DMS114 treated with DMSO at 0.1 percent for 48 hours (cell line): Measurements from ENCODE around the gene GRK3.

Experiments used
- DNase-seq: peaks from one replicate; lab custom pipeline; 2025; ENCODE audit not compliant: unreplicated experiment; lab: John Stamatoyannopoulos, UW

Gene GRK3

DNA sequence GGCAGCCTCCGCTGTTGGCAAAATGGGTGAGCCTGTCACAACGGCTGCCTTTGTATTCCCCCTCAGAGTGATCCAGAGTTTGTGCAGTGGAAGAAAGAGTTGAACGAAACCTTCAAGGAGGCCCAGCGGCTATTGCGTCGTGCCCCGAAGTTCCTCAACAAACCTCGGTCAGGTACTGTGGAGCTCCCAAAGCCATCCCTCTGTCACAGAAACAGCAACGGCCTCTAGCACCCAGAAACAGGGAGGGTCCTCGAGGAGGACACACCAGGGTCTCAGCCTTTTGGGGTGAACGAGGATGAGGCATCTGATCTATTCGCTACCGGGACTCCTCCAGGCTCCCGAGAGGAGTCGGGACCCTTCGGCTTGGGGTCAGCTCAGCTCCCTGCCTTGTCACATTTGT is 157.7 kb downstream of the GRK3 start:
- DNase-seq: no peak

DNA sequence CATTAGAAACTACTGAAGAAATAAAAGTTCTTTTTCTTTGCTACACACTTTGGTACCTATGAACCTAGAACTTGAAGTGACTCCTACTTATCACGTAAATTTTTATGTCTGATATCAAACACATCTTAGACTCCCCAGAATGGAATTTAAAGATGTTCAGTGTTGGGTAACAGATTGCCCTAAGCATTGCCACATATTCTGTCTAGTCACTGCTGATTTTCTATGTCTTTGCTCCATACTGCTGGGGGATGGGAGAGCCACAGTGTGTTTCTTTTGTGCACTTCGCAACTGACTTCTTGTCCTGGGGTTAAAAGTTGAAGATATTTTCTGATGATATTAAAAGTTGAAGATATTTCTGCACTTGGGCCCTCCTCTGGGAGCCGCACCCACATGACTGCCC is 158.2 kb downstream of the GRK3 start:
- no peak for DNase-seq

DNA sequence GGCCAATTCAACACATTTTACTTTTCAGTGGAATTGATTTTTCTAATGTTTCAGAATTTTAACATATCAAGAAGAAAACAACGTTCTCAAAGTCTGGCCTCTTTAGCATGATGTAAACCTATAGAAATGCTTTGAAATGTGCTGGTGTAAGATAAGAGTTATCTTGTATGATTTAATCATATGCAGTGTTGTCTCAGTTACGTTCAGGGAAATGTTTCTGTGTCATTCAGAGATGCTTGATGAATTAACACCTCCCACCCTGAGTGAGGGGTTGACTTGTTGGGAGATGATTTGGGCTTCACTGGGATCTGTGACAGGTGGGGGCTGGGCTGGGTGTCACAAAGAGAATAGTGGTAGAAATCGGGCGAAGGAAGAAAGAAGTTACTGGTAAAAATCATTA is 161.8 kb downstream of the GRK3 start:
- no peak for DNase-seq

DNA sequence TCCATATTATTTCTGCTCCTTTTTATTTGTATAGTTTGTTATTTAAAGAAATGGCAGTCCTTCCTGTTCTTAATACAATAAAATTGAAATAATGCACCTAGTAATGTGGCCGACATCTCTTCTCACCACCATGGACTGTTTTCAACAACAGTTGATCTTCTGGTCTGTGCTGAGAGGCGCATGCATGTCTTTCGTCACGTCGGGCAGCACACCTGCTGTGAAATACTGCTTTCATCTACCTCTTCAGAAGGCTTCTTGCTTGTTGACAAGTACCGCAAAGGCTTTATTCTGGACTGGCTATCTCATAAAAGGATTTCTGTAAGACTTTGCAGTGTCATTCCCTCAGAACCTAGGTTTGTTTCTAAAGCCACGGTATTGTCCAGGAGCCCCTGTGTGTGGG is 163.6 kb downstream of the GRK3 start:
- DNase-seq: no peak

DNA sequence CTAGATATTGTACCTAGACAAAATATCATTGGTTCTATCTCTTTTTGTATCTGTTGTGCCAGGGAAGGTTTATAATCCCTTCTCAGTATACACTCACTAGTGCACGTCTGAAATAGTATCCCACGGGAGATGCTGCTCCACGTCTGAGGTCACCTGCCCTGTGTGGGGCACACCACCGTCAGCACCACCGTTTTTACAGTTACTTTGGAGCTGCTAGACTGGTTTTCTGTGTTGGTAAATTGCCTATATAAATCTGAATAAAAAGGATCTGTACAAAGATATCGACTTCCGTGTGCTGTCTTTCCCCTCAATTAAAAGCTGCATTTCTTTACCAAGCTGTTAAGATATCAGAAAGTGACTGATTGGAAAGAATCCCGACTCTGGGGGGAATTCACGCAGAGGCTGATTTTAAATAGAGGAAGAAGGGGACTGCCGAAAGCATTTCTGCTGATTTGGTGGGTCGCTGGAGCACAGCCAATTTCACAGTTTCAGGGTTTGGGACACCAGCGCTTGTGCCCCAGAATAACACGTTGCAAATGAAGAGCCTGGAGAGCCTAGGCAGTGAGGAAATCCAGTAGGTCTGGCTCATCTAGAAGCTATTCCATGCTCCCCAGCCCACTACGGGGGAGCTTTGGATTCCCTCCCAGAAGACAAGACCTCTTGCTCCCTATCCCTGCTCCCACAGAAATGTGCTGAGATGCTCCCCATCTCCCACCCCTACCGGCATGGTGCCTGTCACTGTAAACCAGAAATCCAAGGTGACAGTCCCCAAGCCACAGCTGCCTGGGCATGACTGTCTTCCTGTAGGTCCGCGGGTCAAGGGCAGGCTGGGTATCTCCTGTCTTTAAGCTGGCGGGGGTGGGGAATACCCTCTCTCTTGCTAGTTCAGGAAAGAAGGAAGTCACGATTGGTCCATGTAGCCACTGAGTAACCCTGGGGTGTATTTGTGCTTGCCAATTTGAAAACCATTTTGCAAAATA is 164.8 kb downstream of the GRK3 start:
- no peak for DNase-seq

DNA sequence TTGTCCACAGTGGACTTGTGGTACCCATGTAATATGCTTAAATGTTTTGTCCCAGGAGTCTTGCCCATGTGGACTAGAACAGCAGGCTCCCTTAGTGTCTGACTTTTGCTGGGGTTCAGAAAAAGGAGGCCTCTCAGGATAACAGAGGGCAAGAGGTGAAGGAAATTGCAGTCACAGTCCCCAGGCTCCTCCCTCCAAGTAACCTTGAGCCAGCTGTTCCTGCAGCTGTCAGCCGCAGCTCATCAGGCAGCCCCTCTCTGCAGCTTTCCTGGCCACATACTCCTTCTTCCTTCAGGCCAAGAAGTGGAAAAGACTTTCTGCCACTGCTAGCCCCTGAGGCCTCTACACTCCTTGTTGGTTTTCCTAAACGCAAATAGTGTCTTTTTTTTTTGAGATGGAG is 171.2 kb downstream of the GRK3 start:
- DNase-seq: no peak

DNA sequence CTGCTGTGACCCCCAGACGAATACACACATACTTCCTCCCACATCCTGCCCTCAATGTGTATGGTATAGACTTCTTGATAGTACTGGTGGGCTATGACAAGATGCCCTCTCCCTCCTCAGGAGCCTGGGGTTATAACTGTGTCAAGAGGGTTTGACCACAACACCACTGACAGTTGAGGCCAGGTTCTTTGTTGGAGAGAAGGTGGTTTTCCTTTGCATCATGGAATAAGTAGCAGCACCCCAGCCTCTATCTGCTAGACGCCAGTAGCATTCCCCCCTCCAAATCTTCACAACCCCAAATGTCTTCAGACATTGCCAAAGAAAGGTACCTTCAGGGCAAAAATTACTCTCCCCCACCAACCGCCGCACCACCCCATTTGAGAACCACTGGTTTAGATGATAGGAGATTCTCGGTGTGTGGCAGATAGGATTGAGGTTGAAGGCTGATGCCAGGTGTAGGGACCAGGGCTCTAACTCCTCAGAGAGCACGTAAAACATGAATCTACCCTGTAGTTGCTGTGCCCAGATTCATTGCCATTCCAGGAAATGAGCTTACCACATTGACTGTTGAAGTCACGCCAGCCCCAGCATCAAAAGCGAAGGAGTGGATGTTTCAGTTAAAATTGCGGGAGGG is 172.0 kb downstream of the GRK3 start:
- no peak for DNase-seq

DNA sequence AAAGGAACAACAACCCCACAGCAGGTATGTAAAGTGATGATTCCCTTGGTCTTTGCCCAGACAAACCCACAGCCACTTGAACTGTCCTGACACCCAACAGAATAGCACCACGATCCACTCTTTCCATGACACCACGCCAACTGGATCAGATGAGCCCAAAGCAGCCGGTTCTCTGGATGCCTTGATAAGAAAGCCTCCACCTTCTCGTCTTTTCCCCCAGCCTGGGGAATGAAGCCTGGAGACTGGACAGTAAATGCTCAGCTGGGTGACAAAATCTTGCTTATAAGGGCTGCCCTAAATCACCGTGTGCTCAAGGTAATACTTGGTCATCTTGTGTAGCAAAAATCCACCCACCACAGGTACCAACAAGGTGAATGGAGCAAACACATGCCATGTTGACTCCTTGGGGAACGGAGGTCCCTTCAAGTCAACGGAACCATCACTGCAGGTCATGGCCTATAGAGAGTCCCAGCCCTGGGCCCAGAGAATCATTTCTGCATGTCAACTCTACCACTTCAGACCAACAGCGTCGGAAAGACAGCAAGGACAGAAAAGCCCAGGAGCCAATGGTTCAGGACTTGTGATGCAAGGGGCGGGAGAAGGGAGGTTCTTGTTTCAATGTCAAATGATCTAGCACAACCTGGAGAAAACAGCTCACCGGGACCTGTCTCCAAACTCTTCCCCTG is 175.3 kb downstream of the GRK3 start:
- DNase-seq: no peak

DNA sequence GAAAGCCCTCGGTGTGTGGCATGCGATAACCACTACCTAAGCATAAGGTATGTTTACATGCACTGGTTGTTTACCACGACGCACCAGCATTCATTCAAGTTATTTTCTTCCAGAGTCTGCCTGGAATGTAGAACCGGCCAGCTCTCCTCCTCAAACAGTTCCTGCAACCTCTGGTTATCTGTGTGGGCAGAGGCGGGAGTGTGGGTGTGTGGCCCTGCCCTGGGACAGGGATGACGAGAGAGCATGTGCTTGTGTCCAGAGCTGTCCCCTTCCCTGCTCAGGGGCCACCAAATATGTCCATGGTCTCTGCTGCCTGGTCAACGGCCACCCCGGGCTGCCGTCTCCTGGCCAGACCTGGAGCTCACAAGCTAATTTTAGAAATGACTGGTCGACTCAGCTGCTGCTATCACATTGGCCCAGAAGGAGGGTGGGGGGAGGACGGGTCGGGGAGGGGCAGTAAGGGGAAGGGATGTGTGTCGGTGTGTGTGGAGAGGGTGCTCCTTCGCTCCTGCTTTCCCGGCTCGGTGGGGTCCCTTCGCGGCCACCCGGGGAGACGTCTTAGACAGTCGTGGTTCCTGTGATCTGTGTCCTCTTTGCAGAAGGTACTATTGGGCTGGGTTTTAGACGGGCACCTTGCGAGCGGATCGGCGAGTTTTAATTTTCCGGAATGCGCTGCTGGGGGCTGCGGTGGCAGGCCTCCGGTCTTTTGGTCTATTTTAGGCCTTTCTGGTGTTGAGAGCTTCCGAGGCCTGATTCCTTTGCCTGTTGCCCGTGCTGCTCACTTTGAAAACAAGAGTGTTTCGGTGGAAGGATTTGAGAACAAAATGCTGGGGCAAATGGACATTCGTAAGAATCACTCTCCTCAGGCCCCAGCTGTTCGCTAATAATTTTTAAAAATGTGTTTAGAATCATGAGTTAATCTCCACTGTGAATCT is 177.5 kb downstream of the GRK3 start, which contains the start of gene MYO18B:
Gene MYO18B (plus strand): TSS at position 497 of the 935 bp plus-strand sequence. CDS start 18,905 bp downstream, outside the sequence.
- no peak for DNase-seq

DNA sequence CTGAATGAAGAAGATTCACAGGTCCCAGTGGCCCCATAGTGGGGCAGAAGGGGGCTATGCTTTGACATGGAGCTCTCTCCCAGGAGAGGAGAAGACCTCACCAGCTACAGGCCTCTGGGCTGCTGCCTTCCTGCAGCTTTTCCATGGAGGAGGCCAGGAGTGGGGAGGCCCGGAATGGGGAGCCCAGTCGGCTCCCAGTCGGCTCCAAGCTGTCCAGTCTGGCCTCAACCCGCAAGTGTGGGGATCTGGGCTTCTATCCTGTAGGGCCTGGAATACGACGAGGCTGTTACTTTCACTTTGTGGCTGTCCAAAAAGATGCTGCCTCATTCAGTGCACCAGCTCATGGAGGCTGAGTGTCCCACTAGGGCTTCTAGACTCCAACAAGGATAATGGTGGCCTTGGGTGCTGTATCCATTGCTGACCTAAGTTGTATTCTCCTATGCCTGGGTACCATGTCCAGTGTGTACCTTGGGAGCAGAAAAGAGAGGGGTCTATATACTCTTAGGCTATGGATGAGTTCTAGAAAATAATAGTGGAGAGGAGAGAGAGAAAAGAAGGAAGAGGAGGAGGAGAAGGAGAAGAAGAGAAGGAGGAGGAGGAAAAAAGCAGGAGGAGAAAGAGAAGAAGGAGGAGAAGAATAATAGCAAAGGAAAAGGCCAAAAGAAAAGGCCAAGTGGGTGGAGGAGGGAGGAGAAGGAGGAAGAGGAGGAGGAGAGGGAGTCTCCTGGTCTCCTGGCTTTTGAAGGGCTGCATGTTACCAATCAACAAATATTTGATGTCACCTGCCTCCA is 178.6 kb downstream of the GRK3 start:
- no peak for DNase-seq

DNA sequence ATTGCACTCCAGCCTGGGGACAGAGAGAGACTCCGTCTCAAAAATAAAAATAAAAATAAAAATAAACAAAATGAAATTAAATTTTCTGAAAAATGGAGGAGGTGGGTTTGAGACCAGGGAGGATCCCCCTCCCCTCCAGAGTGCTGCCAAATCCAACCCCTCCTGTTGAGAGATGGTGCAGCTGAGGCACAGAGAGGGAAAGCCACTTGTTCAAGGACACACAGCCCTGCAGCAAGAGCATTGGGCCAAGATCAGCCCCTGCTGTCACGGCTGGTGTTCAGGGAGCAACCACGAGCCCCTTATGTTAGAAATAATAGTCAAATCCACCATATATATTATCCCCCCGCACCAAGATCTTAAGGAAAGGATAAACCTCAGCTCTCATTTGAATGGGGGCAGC is 180.2 kb downstream of the GRK3 start:
- DNase-seq: no peak

DNA sequence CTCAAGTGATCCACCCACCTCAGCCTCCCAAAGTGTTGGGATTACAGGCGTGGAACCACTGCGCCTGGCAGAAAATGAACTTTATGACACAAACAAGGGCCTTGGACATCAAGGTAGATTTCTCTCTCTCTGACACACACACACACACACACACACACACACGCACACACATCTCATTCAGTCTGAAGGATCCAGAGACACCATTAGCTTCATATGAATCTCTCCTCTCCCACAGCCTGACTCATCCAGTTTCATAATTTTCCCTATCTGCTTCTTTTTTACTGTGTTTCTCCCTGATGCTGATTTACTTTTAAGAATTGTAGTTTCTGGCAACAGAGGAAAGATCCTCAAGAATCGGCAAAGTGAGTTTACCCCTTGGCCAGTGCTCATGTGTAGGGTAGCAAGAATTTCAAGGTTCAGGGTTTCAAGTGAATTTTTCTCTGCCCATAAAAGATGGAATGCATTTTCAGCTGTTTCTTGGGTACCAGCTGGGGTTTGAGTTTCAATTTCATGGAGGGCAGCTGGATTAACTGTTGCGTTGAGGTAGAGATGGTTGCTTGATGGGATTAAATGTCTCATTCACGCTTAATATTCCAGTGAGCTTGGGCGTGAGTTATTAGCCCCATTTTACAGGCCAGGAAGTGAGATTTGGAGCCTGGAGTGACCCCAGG is 181.0 kb downstream of the GRK3 start:
- no peak for DNase-seq

DNA sequence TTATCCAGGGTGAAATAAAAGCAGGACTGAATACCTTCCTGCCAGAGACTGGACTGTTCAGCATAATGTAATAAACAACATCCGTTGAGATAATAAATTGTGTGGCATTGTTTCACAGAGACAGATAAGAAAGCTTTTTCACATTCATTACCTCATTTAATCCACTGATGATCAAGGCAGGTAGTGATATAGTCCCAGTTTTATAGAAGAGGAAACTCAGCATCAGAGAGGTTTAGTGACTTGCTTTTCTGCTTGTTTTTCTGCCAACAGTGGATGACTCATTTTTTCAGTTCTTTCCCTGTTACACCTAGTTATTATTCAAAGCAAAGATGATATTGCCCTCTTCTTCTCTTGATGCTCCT is 181.5 kb downstream of the GRK3 start:
- no peak for DNase-seq

DNA sequence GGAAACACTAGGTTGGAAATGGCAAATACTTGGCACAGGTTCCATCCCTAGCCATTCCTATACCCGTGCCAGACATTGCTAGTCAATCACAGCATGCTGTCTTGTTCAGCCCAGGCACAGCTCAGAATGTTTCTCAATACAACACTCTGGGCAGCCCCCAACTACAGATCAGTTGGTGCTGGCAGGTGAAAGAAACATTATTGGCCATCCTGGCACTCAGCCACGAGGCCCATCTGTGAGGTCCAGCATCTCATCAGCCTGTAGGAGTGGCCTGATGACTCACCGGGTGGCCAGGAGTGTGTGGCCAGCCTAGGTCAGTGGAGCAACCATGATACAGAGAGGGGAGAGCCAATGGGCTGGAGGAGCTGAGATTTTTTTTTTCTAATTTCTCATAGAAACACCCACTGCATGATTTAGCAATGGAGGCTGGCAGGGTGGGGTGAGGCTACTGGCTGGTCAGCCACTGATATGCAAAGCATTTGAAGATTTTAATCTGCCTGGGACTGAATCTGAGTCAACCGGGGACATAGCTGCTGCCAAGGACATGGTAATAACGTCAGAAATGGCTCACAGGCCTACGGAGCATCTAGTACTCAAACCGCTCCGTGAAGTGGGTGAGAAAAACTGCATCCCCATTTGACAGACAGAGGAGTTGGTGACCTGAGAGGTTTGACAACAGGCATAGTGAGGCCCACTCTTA is 182.9 kb downstream of the GRK3 start:
- DNase-seq: no peak

DNA sequence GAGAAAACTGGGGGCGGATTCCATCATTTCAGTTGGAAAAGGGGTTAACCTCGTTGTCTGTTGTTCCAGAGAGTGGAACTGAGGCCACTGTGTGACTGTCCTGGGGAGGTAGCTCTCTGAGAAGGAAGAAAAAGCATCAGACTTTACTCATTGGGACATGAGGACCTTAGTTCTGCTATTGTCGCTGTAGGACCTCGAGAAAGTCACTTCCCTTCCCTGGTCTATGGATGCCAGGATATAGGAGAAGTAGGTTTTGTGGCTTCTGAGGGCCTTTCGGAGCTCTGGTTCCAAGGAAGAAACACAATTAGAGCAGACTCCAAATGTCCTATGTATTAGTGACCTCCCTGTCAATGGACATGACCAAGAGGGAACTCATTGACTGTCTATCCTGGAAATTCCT is 183.7 kb downstream of the GRK3 start:
- no peak for DNase-seq

DNA sequence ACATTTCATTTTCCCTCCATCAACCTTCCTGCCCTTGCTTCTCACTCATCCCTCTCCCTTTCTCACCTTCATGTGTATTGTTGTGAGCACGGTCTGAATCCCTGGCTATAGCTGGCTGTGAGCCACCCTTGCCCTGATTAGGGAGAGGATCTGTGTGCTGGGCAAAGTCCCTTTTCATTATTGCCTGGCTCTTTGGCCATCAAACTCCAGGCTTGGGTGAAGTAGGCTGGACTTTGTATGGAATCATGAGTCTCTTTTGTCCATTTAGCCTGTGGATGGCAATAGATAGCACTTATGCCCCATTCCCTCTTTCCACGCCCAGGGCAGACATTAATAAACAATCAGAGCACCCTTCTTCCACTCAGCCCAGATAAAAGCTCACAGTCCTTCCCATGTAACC is 184.2 kb downstream of the GRK3 start:
- no peak for DNase-seq

DNA sequence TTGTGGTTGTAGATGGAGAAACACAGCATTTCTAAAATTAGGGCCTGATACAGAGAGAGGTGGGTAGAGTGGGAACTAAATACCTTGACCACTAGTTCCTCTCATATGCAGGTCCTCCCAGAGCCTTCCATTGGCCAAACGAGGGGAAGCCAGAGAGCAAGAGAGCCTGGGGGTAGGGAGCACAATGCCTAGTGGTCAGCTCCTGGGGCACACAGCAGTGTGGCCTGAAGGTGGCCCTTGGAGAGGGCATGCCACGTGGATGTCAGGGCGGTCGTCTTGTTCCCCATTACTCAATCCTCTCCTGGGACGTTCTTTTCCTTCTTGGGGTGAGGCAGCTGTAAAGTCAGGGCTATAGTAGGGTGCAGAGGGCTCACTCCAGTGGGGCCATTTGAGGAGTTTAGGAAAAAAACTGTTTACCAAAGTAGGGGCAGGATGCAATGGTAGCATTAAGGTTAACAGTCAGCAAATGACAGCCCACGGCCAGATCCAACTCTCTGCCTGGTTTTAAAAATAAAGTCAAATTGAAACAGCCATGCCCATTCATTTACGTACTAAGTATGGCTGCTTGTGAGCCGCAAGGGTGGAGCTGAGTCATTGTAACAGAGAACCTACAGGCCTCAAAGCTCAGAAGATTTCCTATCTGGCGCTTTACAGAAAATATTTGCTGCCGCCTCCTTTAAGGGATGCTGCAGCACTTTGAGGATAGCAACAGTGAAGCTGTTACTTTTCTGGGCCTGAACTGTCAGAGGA is 185.1 kb downstream of the GRK3 start:
- no peak for DNase-seq

DNA sequence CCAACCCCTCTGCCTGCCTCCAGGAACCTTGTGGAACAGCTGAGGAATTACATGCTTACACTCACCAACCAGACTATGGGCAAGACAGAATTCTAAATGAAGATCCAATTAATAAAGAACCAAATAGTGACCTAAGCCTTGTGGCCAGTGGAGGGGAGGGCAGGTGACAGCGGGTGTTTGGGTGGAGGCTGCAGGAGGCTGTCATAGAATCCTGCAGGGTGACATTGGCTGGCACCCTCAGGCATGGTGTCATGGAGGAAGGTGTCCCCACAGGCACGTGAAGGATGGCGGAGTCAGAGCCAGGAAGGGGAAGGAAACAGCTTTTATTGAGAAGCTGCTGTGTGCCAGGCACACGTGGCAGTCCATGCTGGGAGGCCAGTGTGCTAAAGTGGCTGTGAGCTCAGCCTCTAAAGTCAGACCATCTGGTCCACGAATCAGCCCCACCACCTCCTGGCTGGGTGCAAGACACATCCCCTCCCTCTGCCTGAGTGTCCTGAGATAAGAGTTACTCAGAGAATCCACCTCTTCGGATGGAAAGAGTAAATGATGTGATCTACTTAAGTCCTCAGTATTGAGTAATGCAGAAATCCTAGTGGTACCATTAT is 186.2 kb downstream of the GRK3 start:
- no peak for DNase-seq
